NCI-H748 (cell line): ENCODE results near the gene VSIR.

ENCODE experiments used
- DNase-seq: peaks from one replicate; lab custom pipeline; 2025; ENCODE audit not compliant: unreplicated experiment; lab: John Stamatoyannopoulos, UW

VSIR gene

GRCh38 chr10:71765906-71766716, 7.2 kb downstream of the VSIR start:
- no peak for DNase-seq

GRCh38 chr10:71765176-71765904, 8.0 kb downstream of the VSIR start:
- DNase-seq, result no peak

GRCh38 chr10:71763352-71764127, 9.8 kb downstream of the VSIR start:
- DNase-seq, result no peak

GRCh38 chr10:71762324-71762723, 11.0 kb downstream of the VSIR start:
- no peak for DNase-seq

- DNase-seq, result no peak
Measured at GRCh38 chr10:71761541-71762113, 11.7 kb downstream of the VSIR start.

GRCh38 chr10:71761105-71761511, 12.2 kb downstream of the VSIR start:
- DNase-seq, result no peak

- DNase-seq, result no peak
Measured at GRCh38 chr10:71757399-71757922, 15.9 kb downstream of the VSIR start.

GRCh38 chr10:71756311-71757191, 16.8 kb downstream of the VSIR start:
- DNase-seq, result no peak

- DNase-seq, result no peak
Measured at GRCh38 chr10:71755179-71755879, 18.0 kb downstream of the VSIR start.

GRCh38 chr10:71754562-71754961, 18.8 kb downstream of the VSIR start:
- DNase-seq, result no peak

GRCh38 chr10:71753960-71754505, 19.3 kb downstream of the VSIR start:
- DNase-seq, result no peak

GRCh38 chr10:71753091-71753959, 20.0 kb downstream of the VSIR start:
- no peak for DNase-seq

GRCh38 chr10:71752391-71753090, 20.8 kb downstream of the VSIR start:
- DNase-seq, result no peak

GRCh38 chr10:71751515-71752224, 21.6 kb downstream of the VSIR start:
- DNase-seq, result no peak

GRCh38 chr10:71750986-71751385, 22.3 kb downstream of the VSIR start:
- no peak for DNase-seq

- no peak for DNase-seq
Measured at GRCh38 chr10:71750124-71750841, 23.0 kb downstream of the VSIR start.
